Caco-2 (cell line): Measurements from ENCODE around the gene KCNG4. TPM values are rescaled to one million over a fixed set of nuclear protein-coding genes. Genes with fewer than 3 reads are reported as not detected.

Source experiments
- BruUV-seq: library from RNA; stranded (reverse); fragments of 400-500 nt; replicated peaks from 2 replicates; lab custom pipeline; 2021; lab: Mats Ljungman, UMichigan
- CTCF ChIA-PET: fragments of 300-600 bp; sonication (Branson Sonifier 250); formaldehyde crosslinking; loops from one replicate; lab custom pipeline; 2022; ENCODE audit warnings: antibody characterized with exemption; lab: Charles Lee
- POLR2A ChIA-PET: fragments of 300-600 bp; sonication (Branson Sonifier 250); formaldehyde crosslinking; loops from one replicate; lab custom pipeline; 2022; ENCODE audit warnings: antibody characterized with exemption; lab: Charles Lee
- DNase-seq, 2 experiments: peaks; one replicate each; pipeline versions ENCODE4 v3.0.0 to v3.0.0-alpha.2; 2020 to 2022
- H3K27me3 ChIP-seq: replicated peaks from 2 replicates; pipeline ENCODE4 v1.6.0; 2011; ENCODE audit warnings: low read length; ENCODE audit not compliant: control insufficient read depth, insufficient read depth
- H3K36me3 ChIP-seq: 2 replicates; pipeline ENCODE4 v1.5.1; 2011; ENCODE audit warnings: low read length; ENCODE audit not compliant: control insufficient read depth, insufficient read depth
- H3K4me1 ChIP-seq: fragments of 250-450 bp; sonication (Bioruptor Pico); 2 replicates; pipeline ENCODE4 v1.5.1; 2020; ENCODE audit warnings: mild to moderate bottlenecking
- H3K4me3 ChIP-seq: 2 replicates; pipeline ENCODE4 v1.5.1; 2011; ENCODE audit warnings: low read depth, mild to moderate bottlenecking, control low read depth, low read length
- H3K9me3 ChIP-seq: fragments of 250-450 bp; sonication (Bioruptor Pico); 2 replicates; pipeline ENCODE4 v1.5.1; 2020; ENCODE audit warnings: mild to moderate bottlenecking, moderate library complexity
- H3K27ac Mint-ChIP-seq: one replicate; pipeline ENCODE4 v1.8.0; 2022; ENCODE audit warnings: mixed read lengths; ENCODE audit not compliant: unreplicated experiment
- H3K27me3 Mint-ChIP-seq: one replicate; pipeline ENCODE4 v1.8.0; 2022; ENCODE audit warnings: mixed read lengths; ENCODE audit not compliant: insufficient read depth, unreplicated experiment
- H3K36me3 Mint-ChIP-seq: one replicate; pipeline ENCODE4 v1.8.0; 2022; ENCODE audit warnings: mild to moderate bottlenecking, mixed read lengths; ENCODE audit not compliant: insufficient read depth, unreplicated experiment
- H3K4me1 Mint-ChIP-seq: one replicate; pipeline ENCODE4 v1.8.0; 2022; ENCODE audit warnings: low read depth, mixed read lengths; ENCODE audit not compliant: unreplicated experiment
- H3K4me3 Mint-ChIP-seq: one replicate; pipeline ENCODE4 v1.8.0; 2022; ENCODE audit warnings: mild to moderate bottlenecking, moderate library complexity, mixed read lengths; ENCODE audit not compliant: unreplicated experiment
- H3K9me3 Mint-ChIP-seq: one replicate; pipeline ENCODE4 v1.8.0; 2022; ENCODE audit warnings: mixed read lengths; ENCODE audit not compliant: unreplicated experiment
- CTCF ChIP-seq, 2 experiments: fragments of 200-600 bp in 1 of 2; IDR thresholded peaks; 1 replicate in 1 of 2; 2 replicates in 1 of 2; pipeline versions ENCODE4 v1.5.1 to v1.8.0; 2011 to 2022; ENCODE audit warnings: antibody characterized with exemption in 1 of 2, control low read depth in 1 of 2, inconsistent platforms in 1 of 2, low read depth in 1 of 2, low read length in 1 of 2, mild to moderate bottlenecking in 1 of 2, moderate library complexity in 1 of 2; ENCODE audit not compliant: insufficient read depth in 1 of 2, severe bottlenecking in 1 of 2, unreplicated experiment in 1 of 2
- intact Hi-C: fragments of 100-400 bp; cut with micrococcal nuclease; formaldehyde crosslinking; loops from one replicate; pipeline ENCODE4 v1.10.0; 2022; ENCODE audit not compliant: unreplicated experiment
- total RNA-seq: library from RNA; stranded (reverse); gene quantifications from 2 replicates; pipeline ENCODE4 v1.2.3, GENCODE V29; 2022

Gene KCNG4
- total RNA-seq, 1 experiment from 2014 or later = not detected

DNA sequence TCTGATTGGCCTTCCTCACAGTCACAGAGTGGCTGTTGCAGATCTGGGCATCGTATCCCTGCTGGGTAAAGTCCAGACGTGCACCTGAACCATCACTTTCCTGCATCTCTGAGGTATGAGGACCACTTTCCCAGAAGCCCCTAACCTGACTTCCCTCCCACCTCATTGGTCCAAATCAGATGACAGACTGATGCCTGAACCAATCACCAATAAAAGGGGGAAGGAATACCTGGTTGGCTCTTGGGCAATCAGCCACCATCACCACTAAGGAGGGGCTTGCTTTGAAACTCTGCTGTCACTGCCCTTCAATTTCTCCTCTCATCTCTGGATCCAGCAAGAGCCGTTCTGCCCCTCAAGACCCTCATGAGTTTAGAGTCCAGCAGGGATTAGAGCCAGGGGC, 41.3 kb upstream of the KCNG4 start:
- no peaks in the 10 kb centered on the region for H3K27me3 ChIP-seq
- Mint-ChIP-seq H3K27ac (no peak overlapping the region), H3K4me3 (no peak overlapping the region), H3K9me3 (no peaks in the 10 kb centered on the region), H3K4me1 (peaks cover 7% of the 10 kb centered on the region), H3K27me3 (no peaks in the 10 kb centered on the region), H3K36me3 (no peaks in the 10 kb centered on the region)
- CTCF ChIA-PET = no interaction called here
- H3K4me3 ChIP-seq = no peak overlapping the region
- peak in 1 of 2 experiments; percentile 57 for DNase-seq
- POLR2A ChIA-PET = no interaction called here
- no TSS peak for BruUV-seq
- no peak for TF ChIP-seq CTCF (IDR thresholded peaks at IDR 0.05; ENCODE audit: insufficient read depth in 1 of 2, low read depth in 1 of 2, low read length in 1 of 2, severe bottlenecking in 1 of 2, unreplicated experiment in 1 of 2)
- H3K4me1 ChIP-seq = no peaks in the 10 kb centered on the region
- no peaks in the 10 kb centered on the region for H3K36me3 ChIP-seq
- no peaks in the 10 kb centered on the region for H3K9me3 ChIP-seq
- intact Hi-C loops = no loop called here

DNA sequence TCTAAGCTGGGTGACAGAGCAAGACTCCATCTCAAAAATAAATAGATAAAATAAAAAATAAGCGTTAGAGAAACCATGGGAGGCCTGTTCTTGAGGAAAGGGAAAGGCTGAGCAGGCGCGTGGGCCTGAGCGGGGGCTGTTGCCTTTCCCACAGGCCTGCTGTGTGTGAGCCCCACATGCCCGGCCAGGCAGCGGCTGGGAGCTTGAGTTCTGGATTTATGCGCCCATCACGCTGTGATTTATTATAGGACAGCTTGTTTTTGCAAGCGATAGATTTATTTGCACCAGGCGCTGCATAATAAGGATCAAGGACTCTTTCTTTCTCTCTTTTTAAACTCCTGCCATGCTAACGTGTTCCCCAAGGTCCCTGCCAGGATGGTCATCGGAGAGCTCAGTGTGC, 40.1 kb upstream of the KCNG4 start:
- ChIA-PET CTCF (no interaction called here), POLR2A (no interaction called here)
- Mint-ChIP-seq H3K4me1 (peaks cover 7% of the 10 kb centered on the region), H3K9me3 (no peaks in the 10 kb centered on the region), H3K27ac (no peak overlapping the region), H3K27me3 (peaks cover 4% of the 10 kb centered on the region), H3K4me3 (no peak overlapping the region), H3K36me3 (no peaks in the 10 kb centered on the region)
- Histone ChIP-seq H3K9me3 (no peaks in the 10 kb centered on the region), H3K4me3 (no peak overlapping the region), H3K4me1 (no peaks in the 10 kb centered on the region), H3K27me3 (no peaks in the 10 kb centered on the region), H3K36me3 (no peaks in the 10 kb centered on the region)
- BruUV-seq = no TSS peak
- TF ChIP-seq CTCF (IDR thresholded peaks at IDR 0.05; ENCODE audit: insufficient read depth in 1 of 2, low read depth in 1 of 2, low read length in 1 of 2, severe bottlenecking in 1 of 2, unreplicated experiment in 1 of 2) = no peak
- no peak for DNase-seq
- intact Hi-C loops = loop anchor here (5.0 to 10.0 kb wide), 2 partner anchors 85 to 187 kb away; partner anchors contain the start of gene ATP2C2

DNA sequence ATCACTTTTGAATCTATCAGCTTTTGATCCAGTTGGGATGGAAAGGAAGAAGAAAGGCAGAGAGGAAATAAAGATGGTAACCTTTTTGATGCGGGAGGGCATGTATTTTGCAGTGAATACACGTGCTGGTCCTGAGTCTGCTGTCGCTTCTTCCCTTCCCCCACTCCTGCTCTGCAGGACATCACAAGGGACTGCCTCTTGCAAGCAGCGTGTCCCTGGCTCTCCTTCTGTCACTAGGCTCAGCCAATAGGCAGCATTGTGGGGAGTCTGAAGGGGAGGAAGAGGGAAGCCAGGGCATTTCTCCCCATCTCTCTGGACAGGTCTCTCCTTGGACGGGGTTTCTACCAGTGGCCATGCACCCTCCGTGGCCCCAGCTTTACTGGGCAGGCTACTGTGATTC, 39.2 kb upstream of the KCNG4 start:
- Mint-ChIP-seq H3K27me3 (peaks cover 4% of the 10 kb centered on the region), H3K4me3 (no peak overlapping the region), H3K27ac (no peak overlapping the region), H3K4me1 (peaks cover 7% of the 10 kb centered on the region), H3K36me3 (no peaks in the 10 kb centered on the region), H3K9me3 (no peaks in the 10 kb centered on the region)
- POLR2A ChIA-PET = interaction anchor here (0.6 kb wide), 1 partner anchor 202 kb away, joined by 3 read pairs; no protein-coding TSS in a partner anchor
- Histone ChIP-seq H3K4me1 (no peaks in the 10 kb centered on the region), H3K9me3 (no peaks in the 10 kb centered on the region), H3K27me3 (no peaks in the 10 kb centered on the region), H3K36me3 (no peaks in the 10 kb centered on the region), H3K4me3 (no peak overlapping the region)
- TF ChIP-seq CTCF (IDR thresholded peaks at IDR 0.05; ENCODE audit: insufficient read depth in 1 of 2, low read depth in 1 of 2, low read length in 1 of 2, severe bottlenecking in 1 of 2, unreplicated experiment in 1 of 2) = no peak
- intact Hi-C loops = loop anchor here (5.0 to 10.0 kb wide), 2 partner anchors 86 to 188 kb away; partner anchors contain the start of gene ATP2C2
- CTCF ChIA-PET = interaction anchor here (0.9 kb wide), 1 partner anchor 29 kb away, joined by 3 read pairs; no protein-coding TSS in a partner anchor
- DNase-seq = no peak
- BruUV-seq = no TSS peak
